SJCRH30 (cell line): ENCODE data around the gene PPIF. TPM values are rescaled to one million over a fixed set of nuclear protein-coding genes. Genes with fewer than 3 reads are reported as not detected.

Source experiments
- DNase-seq, 2 experiments: peaks; one replicate each; pipeline ENCODE4 v3.0.0-alpha.2; 2015 to 2020
- H3K27ac ChIP-seq: fragments of 250-450 bp; sonication (Bioruptor Pico); 2 replicates; pipeline ENCODE4 v1.5.1; 2020; ENCODE audit warnings: mild to moderate bottlenecking, moderate library complexity
- H3K27me3 ChIP-seq: fragments of 250-450 bp; sonication (Bioruptor Pico); 2 replicates; pipeline ENCODE4 v1.5.1; 2020; ENCODE audit warnings: mild to moderate bottlenecking, moderate library complexity
- H3K36me3 ChIP-seq: fragments of 250-450 bp; sonication (Bioruptor Pico); 2 replicates; pipeline ENCODE4 v1.5.1; 2020; ENCODE audit warnings: mild to moderate bottlenecking, moderate library complexity
- H3K4me1 ChIP-seq: fragments of 250-450 bp; sonication (Bioruptor Pico); 2 replicates; pipeline ENCODE4 v1.5.1; 2020; ENCODE audit warnings: mild to moderate bottlenecking, moderate library complexity
- H3K4me3 ChIP-seq: fragments of 250-450 bp; sonication (Bioruptor Pico); 2 replicates; pipeline ENCODE4 v1.5.1; 2020; ENCODE audit warnings: mild to moderate bottlenecking, moderate library complexity
- H3K9me3 ChIP-seq: fragments of 250-450 bp; sonication (Bioruptor Pico); replicated peaks from 2 replicates; pipeline ENCODE4 v1.5.1; 2020; ENCODE audit warnings: mild to moderate bottlenecking, moderate library complexity
- total RNA-seq: library from RNA; depleted of rRNA; stranded (reverse); fragments of >200 nt; shearing (Covaris generic); gene quantifications from 2 replicates; pipeline ENCODE4 v1.2.3, GENCODE V29; 2014

Gene PPIF
- total RNA-seq, 1 experiment from 2014 or later, result 103 TPM

DNA sequence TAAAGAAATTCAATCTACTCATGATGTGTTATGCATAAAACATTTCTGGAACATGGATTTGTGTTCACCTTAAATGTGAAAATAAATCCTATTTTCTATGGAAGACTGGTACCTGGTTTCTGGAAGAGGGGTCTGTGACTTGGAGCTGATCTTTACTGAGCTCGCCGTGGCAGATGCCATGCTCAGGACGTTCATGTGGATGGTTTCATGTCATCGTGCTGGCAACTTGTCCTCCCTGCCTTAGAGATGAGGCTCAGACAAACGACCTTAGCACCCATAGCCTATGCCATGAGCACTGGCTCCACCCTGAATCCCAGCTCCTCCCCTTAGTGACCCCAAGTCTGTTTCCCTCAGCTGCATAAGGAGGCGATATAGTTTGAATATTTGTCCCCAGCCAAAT is 7.3 kb downstream of the PPIF start:
- H3K4me1 ChIP-seq, result no peaks in the 10 kb centered on the region
- no peak overlapping the region for H3K27ac ChIP-seq
- DNase-seq, result no peak
- no peak overlapping the region for H3K4me3 ChIP-seq
- H3K27me3 ChIP-seq, result no peaks in the 10 kb centered on the region
- H3K9me3 ChIP-seq, result no peaks in the 10 kb centered on the region
- peaks cover 58% of the 10 kb centered on the region for H3K36me3 ChIP-seq

- Histone ChIP-seq H3K4me3 (no peak overlapping the region), H3K27ac (no peak overlapping the region), H3K4me1 (no peaks in the 10 kb centered on the region), H3K27me3 (no peaks in the 10 kb centered on the region), H3K36me3 (peaks cover 49% of the 10 kb centered on the region), H3K9me3 (no peaks in the 10 kb centered on the region)
- no peak for DNase-seq
Observed at GRCh38 chr10:79355420-79356017, 8.2 kb downstream of the PPIF start.

DNA sequence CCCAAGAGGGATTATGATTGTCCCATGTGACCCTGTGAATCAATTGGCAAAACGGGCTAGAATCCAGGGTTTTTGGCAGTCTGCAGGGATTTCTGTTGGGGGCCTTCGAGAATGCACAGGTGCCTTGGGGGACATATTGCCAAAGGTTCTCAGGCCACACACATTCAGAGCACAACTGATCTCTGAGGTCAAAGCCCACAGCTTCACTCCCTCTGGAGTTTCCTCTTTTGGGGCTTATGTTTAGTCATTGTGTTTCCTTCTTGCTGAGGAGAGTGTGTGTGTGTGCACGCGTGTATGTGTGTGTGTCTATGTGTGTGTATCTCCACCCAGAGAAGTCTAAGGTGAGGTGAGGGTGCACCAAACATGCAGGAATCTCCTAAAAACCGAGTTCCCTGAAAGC is 8.8 kb downstream of the PPIF start:
- H3K27ac ChIP-seq, result no peak overlapping the region
- no peaks in the 10 kb centered on the region for H3K9me3 ChIP-seq
- no peak overlapping the region for H3K4me3 ChIP-seq
- H3K36me3 ChIP-seq, result peaks cover 45% of the 10 kb centered on the region
- H3K4me1 ChIP-seq, result no peaks in the 10 kb centered on the region
- H3K27me3 ChIP-seq, result no peaks in the 10 kb centered on the region
- DNase-seq, result no peak

- DNase-seq, result no peak
- Histone ChIP-seq H3K36me3 (peaks cover 35% of the 10 kb centered on the region), H3K9me3 (no peaks in the 10 kb centered on the region), H3K4me1 (no peaks in the 10 kb centered on the region; the same call in 1 of the 2 replicates), H3K4me3 (no peak overlapping the region), H3K27ac (no peak overlapping the region), H3K27me3 (no peaks in the 10 kb centered on the region)
Observed at GRCh38 chr10:79357180-79357579, 9.9 kb downstream of the PPIF start.

- no peak for DNase-seq
- Histone ChIP-seq H3K36me3 (peaks cover 19% of the 10 kb centered on the region), H3K4me3 (no peak overlapping the region), H3K9me3 (no peaks in the 10 kb centered on the region), H3K27me3 (no peaks in the 10 kb centered on the region), H3K4me1 (no peaks in the 10 kb centered on the region; the same call in 1 of the 2 replicates), H3K27ac (no peak overlapping the region)
Observed at GRCh38 chr10:79358811-79359210, 11.5 kb downstream of the PPIF start.

- Histone ChIP-seq H3K4me1 (no peaks in the 10 kb centered on the region; the same call in 1 of the 2 replicates), H3K27ac (no peak overlapping the region), H3K36me3 (peaks cover 8% of the 10 kb centered on the region), H3K27me3 (no peaks in the 10 kb centered on the region), H3K9me3 (no peaks in the 10 kb centered on the region), H3K4me3 (no peak overlapping the region)
- DNase-seq, result no peak
Observed at GRCh38 chr10:79359816-79360498, 12.7 kb downstream of the PPIF start.

DNA sequence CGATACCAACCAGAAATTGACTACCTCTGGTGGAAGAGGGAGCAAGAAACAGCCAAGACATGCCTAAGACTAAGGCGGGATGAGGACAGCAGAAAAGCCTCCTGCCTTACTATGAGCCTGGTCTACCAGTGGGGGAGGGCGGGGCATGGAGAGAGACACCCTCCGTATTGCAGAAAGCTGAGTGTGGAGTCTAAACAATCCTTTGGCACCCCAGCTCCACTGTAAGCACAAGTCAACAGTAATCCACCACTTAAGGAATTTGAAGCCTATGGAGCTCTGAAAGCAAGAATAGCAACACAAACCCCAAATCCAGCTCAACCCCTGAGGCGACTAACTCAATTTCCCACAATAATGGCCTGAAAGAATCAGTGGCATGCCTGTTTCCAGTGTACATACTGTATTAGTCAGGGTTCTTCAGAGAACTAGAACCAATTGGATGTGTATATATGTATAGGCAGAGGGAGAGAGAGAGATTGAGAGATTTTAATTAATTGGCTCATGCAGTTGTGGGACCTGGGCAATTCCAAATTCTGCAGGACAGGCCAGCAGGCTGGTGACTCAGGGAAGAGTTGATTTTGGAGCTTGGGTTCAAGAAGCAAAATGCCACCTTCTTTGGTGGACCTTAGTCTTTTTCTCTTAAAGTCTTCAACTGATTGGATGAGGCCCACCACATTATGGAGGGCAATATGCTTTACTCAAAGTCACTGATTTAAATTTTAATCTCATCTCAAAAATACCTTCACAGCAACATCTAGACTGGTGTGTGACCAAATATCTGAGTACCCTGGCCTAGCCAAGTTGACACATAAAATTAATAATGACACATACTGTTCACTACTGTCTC is 13.5 kb downstream of the PPIF start:
- peak in 1 of 2 experiments; percentile 50 for DNase-seq
- H3K4me3 ChIP-seq, result no peak overlapping the region

DNA sequence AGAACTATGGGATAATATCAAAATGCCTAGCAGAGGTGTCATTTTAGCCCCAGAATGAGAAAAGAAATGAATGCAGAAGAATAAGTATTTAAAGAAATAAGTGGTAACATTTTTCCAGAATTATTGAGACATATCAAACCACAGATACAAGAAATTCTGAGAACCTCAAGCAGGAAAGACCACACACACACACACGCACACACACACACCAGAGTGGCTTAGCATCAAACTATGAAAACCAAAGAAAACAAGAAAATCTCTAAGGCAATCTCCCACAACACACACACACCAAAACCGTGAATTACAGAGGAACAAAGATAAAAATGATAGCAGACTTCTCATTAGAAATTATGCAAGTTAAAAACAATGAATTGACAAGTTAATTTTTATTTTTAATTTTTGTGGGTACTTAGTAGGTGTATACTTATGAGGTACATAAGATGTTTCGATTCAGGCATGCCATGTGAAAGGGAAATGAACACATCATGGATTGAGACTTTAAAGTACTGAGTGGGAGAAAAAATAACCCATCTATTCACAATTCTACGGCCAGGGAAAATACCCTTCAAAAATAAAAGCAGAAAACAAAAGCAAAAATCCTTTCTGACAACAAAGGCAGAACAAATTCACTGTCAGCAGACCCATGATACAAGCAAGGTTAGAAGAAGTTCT is 14.6 kb downstream of the PPIF start:
- DNase-seq, result no peak

More for the DNA sequence above, 13.5 kb downstream of the PPIF start:
- Histone ChIP-seq H3K9me3 (no peaks in the 10 kb centered on the region), H3K27me3 (no peaks in the 10 kb centered on the region), H3K27ac (no peak overlapping the region), H3K36me3 (no peaks in the 10 kb centered on the region), H3K4me1 (no peaks in the 10 kb centered on the region; the same call in 1 of the 2 replicates)

GRCh38 chr10:79367426-79368189 is 20.3 kb downstream of the PPIF start:
- no peak for DNase-seq
- Histone ChIP-seq H3K9me3 (peaks cover 4% of the 10 kb centered on the region; the same call in 1 of the 2 replicates), H3K4me1 (no peaks in the 10 kb centered on the region; the same call in 1 of the 2 replicates), H3K36me3 (no peaks in the 10 kb centered on the region), H3K27me3 (no peaks in the 10 kb centered on the region), H3K4me3 (no peak overlapping the region), H3K27ac (no peak overlapping the region)

More for the DNA sequence above, 14.6 kb downstream of the PPIF start:
- H3K36me3 ChIP-seq, result no peaks in the 10 kb centered on the region
- H3K9me3 ChIP-seq, result no peaks in the 10 kb centered on the region
- H3K4me3 ChIP-seq, result no peak overlapping the region
- no peaks in the 10 kb centered on the region for H3K27me3 ChIP-seq
- H3K27ac ChIP-seq, result no peak overlapping the region
- no peaks in the 10 kb centered on the region; the same call in 1 of the 2 replicates for H3K4me1 ChIP-seq

GRCh38 chr10:79372871-79373270 is 25.6 kb downstream of the PPIF start:
- Histone ChIP-seq H3K4me3 (no peak overlapping the region), H3K9me3 (peaks cover 4% of the 10 kb centered on the region; the same call in 1 of the 2 replicates), H3K27me3 (no peaks in the 10 kb centered on the region)

GRCh38 chr10:79374312-79375191 is 27.3 kb downstream of the PPIF start:
- H3K27ac ChIP-seq, result no peak overlapping the region
- no peak overlapping the region for H3K4me3 ChIP-seq
- H3K36me3 ChIP-seq, result no peaks in the 10 kb centered on the region
- peaks cover 5% of the 10 kb centered on the region; the same call in 1 of the 2 replicates for H3K4me1 ChIP-seq
- peaks cover 4% of the 10 kb centered on the region; the same call in 1 of the 2 replicates for H3K9me3 ChIP-seq
- peak; percentile 73 to 89 for DNase-seq
- H3K27me3 ChIP-seq, result no peaks in the 10 kb centered on the region

More at GRCh38 chr10:79372871-79373270, 25.6 kb downstream of the PPIF start:
- H3K27ac ChIP-seq, result no peak overlapping the region
- H3K4me1 ChIP-seq, result 0 out of 2 replicates have a peak, but pooled peaks cover 3% of the 10 kb centered on the region
- no peaks in the 10 kb centered on the region for H3K36me3 ChIP-seq
- DNase-seq, result no peak

DNA sequence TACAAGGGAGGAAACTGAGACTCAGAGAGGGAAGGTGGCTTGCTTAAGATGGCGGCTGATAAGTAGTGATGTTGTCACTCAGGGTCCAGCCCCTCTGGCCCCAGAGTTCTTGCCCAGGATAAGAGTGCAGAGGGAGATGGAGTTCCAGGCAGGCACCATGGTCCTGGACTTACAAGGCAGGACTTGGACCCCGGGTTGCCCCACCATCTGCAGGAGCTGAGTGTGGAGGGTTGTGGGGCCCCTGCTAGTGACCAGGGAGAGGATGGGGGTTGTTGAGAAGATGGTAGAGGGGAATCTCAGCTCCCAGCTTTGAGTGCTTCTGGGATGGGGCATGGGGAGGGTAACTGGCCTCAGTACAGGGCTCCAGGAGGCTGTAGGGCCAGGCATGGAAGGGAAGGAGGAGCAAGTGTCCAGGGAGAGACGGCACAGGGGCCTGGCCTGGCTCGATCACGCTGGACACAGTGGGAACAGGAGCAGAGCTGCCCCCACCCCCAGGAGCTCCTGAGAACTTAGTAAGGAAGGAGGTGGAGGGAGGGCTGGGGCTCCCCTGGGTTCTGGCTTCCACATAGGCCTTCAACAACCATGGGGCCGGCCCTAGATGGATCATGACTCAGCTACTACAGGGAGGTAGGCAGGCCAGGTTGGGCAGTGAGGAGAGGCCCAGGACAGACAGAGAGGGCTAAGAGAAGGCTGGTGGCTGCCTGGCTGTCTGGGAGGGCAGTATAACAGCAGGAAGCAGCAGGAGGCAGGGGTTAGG is 28.2 kb downstream of the PPIF start:
- DNase-seq, result no peak
- Histone ChIP-seq H3K4me1 (peaks cover 15% of the 10 kb centered on the region), H3K9me3 (peaks cover 4% of the 10 kb centered on the region; the same call in 1 of the 2 replicates), H3K27ac (no peak overlapping the region), H3K4me3 (no peak overlapping the region), H3K36me3 (no peaks in the 10 kb centered on the region), H3K27me3 (no peaks in the 10 kb centered on the region)
